ACHN (cell line): ENCODE results near the gene GNG8.

ENCODE experiments used
- DNase-seq: peaks from one replicate; pipeline ENCODE4 v3.0.0-alpha.2; 2015
- in situ Hi-C: cut with HindIII; loops from 2 replicates; pipeline ENCODE4 v1.10.0; 2017; ENCODE audit warnings: low sequenced_read_pairs, low pct_ligation_motif_present, low pct_unique_long_range_greater_than_20kb

The GNG8 gene

DNA sequence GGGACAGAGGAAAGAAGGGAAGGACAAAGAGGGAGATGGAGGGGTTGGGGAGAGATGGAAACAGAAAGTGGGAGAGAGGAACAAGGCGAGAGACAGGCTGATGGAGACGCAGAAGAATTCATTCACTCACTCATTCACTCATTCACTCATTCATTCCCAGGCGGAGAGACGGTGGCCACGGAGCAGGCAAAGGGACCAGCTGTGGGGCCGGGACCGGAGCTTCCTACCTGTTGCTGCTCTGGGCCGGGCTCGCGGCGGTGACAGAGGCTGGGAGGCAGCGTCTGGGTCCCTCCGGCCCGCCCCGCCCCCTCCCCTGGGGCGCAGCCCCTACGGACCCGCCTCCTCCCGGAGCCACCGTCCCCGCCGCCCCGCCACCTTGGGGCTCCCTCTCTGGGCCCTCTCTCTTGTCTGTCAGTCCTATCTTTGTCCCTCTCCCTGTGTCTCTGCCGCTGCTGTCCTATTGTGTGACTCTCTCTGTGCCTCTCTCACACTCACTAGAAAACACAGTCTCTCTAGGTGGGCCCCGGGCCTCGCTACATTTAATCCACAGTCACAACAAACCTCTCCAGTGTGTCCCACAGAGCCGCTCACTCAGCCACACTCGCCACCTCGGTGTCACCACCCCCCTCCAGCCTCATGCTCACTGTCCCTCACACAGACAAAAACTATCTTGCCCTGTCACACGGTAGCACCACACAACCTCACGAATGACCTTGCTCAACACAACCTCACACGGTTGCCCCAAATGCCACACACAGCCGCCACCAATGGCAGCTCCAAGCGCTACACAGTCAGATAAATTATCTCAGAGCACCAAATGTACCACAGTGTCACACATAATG lies at the start of gene GNG8:
TSS of gene GNG8 (minus strand) at position 283 of the 842 bp plus-strand sequence. CDS start 1,520 bp downstream, outside the sequence.
- in situ Hi-C loops, result no loop called here

DNA sequence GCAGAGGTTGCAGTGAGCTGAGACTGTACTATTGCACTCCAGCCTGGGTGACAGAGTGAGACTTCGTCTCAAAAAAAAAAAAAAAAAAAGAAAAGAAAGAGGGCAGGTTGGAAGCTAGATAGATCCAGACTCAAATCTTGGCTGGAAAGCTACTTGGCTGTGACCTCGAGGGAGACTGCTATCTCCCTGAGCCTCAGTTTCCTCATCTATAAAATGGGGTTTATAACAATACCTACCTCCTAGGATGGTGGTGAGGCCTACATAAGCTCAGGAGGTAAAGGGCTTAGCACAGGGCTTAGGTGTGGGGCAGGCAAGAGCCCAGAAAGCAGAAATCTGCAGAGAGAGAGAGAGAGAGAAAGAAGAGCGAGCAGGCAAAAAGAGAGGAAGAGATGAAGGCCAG lies 49.2 kb upstream of the GNG8 start:
- in situ Hi-C loops, result no loop called here
- DNase-seq, result no peak

More for the DNA sequence above, at the start of gene GNG8:
- no peak for DNase-seq

DNA sequence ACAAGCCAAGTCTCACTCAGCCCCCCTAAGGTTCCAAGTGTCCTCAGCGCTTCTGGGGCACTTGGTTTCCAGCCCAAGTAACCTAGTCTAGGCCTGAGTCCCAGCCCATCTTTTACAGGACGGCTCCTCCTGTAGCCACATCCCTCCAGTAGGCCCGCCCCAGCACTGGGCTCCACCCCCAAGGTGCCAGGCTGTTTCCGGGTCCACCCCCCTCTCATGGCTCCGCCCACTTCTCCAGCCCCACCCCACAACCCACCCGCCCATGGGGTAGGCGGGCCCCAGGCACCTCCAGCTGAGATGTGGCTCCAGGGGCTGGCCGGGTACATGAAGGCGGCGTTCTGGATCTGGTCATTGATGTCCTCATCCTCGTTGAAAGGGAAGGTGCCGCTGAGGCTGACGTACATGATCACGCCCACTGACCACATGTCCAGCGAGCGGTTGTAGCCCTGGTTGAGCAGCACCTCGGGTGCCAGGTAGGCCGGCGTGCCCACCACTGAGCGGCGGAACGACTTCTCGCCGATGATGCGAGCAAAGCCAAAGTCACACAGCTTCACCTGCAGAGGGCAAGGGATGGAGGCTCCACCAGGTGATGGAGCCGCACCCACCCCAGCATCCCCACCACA lies 42.2 kb upstream of the GNG8 start:
- peak; percentile 31 for DNase-seq
- in situ Hi-C loops, result no loop called here

DNA sequence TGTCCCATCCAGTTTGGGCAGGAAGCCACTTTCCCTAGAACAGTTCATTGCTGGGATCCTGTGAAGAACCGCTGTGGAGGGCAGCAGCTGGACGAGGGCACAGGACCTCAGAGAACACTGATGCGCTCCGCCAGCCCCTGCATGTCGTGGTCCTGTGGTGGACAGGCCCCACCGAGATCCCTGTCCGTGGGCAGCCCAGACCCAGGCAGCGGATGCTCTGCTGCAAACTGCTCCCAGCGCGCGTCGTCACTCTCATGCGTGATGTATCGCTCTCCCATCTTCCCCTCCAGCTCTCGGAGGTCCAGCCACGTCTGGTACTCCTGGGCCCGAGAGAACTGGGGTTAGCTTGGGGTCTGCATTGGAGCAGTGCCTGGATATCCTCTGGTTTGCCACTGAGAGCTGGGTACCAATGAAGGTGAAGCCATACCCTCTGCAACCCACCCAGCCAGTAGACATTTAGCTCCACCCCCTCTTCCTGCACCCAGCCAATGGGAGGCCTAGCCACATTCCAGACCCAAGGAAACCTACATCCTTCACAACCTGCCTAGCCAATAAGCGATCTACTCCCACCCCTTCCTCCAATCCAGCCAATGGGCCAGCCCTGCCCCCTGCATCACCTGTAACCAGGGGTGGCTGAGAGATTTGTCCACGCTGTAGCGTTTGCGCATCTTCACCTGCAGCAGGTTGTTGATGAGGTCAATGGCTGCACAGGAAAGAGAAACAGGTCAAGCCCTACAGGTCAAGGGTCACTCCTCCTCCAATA lies 38.6 kb upstream of the GNG8 start:
- in situ Hi-C loops, result no loop called here
- peak; percentile 24 for DNase-seq

DNA sequence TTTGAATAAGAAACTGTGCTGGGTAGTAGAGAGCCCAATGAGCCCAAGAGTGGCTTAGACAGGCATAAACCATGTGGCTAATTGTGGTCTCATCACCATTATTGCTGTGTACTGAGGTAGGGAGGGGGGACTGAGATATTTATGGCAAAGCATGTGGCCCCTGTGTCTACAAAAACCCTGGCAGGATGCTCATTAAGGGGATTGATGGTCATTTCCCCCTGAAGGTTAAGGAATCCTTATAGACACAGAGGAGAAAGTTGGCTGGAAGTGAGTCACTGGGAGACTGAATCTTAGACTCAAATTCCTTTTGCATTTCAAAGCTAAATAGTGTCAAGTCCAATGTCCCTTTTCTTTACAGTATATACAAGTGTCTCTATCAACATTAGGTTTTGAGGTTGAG lies 34.8 kb upstream of the GNG8 start:
- in situ Hi-C loops, result no loop called here
- DNase-seq, result no peak

DNA sequence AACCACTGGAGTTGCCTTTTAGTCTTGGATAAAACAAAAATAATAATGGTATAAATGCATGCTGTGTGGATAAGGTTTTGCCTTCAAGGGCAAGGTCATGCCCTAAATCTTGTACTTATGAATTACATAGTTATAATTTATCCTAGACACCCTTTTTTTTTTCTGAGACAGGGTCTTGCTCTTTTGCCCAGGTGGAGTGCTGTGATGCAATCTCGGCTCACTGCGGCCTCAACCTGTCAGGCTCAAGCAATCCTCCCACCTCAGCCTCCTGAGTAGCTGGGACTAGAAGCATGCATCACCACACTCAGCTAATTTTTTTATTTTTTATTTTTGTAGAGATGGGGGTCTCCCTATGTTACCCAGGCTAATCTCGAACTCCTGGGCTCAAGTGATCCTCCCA lies 32.7 kb upstream of the GNG8 start:
- no peak for DNase-seq
- in situ Hi-C loops, result no loop called here

DNA sequence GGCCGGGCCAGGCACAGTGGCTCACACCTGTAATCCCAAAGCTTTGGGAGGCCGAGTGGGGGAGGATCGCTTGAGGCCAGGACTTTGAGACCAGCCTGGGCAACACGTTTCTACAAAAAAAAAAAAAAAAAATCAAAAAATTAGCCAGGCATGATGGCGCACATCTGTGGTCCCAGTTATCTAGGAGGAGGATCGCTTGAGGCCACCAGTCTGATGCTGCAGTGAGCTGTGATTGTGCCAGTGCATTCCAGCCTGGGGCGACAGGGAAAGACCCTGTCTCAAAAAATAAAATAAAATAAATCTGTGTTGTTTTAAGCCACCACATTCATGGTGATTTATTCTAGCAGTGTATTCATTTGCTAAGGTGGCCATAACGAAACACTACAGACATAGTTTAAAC lies 29.1 kb upstream of the GNG8 start:
- no peak for DNase-seq
- in situ Hi-C loops, result no loop called here

DNA sequence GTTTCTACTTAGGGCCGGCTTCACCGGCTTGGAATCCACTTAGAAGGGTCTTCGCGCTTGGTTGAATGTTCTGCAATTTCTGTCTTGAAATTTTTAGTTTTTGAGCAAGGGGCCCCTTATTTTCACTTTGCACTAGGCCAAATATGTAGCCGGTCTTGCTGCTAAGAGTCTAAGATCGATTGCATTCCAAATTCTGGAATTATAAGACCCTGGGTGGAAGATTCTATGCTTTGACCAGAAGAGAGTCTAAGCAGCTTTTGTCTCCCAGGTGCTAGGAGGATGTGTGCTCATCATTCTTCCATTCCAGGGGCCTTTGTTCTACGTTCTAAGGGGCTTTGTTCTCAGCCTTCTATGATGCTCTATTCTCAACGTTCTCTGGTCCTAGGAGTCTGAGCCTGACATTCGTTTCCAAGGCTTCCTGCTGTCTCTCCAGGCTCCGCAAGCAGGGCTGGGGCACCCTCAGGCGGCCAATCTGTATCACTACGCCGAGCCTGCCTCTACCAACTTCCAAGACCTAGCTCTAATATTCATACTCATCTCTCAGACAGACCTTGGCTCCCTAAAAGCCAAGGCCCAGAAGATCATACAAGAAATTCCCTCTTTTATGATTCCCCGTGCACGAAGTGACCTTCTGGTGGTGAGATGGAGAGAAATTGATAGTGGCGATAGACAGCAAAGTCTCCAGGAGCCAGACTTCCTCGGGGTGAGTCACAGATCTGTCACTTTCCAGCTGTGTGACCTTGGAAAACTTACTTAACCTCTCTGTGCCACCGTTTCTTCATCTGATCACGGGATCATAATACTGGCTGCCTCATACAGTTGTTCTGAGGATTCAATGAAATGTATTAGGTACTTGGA lies 26.0 kb upstream of the GNG8 start:
- in situ Hi-C loops, result no loop called here

DNA sequence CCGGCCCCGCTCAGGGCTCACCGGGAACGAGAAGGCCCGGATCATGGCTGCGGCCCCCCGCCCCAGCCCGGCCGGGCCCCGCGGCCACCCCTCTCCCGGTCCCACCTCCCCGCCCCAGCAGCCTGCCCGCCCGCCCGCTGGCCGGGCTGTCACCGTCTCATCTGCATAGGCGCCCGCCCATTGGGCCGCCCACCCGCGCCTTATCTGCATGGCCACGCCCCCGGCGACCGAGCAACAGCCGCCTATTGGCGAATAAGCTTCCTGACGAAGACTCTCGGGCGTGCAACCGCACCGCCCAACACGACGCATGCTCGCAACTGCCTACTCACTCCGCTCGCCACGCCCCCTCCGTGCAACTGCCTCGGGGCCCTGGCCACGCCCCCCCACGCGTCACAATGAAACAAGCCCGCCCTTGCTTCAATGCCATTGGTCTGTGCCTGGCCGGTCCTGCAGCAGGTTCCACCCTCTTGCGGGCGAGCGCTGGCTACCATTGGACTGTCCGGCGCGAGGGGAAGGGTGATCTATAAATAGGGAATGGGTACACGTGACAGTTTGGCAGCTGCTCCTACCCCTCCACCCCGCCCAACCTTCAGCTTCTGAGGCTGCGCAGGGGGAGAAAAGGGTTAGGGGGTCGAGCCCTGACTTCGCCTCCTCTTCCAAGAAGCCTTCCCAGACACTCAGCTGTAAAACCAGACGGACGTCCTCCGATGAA lies 25.2 kb upstream of the GNG8 start, which contains the start of gene DACT3:
TSS of gene DACT3 (minus strand) at position 163 of the 712 bp plus-strand sequence. CDS start at position 45, 118 bp downstream.
- peak; percentile 98 for DNase-seq
- in situ Hi-C loops, result no loop called here

More for the DNA sequence above, 26.0 kb upstream of the GNG8 start:
- peak; percentile 84 for DNase-seq

DNA sequence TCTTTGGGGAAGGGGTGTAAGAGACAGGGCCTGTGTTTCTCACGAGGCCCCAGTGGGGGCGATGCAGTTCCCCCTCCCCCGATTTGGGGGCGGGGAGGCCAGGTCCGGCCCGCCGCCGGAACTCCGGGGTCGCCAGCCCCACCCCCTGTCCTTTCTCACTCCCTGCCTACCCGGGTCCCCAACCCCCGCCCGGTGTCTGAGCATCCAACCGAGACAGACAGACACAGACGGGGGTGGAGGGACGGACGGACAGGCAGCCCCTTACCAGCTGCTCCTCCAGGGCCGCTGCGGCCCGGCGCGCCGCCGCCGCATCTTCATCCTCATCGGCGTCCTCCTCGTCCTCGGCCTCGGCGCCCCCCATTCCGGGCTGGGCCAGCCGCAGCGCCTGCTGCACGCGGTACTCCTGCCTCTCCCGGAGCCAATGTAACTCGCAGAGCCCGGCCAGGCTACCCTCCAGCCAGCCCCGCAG lies 24.6 kb upstream of the GNG8 start:
- in situ Hi-C loops, result no loop called here
- no peak for DNase-seq

DNA sequence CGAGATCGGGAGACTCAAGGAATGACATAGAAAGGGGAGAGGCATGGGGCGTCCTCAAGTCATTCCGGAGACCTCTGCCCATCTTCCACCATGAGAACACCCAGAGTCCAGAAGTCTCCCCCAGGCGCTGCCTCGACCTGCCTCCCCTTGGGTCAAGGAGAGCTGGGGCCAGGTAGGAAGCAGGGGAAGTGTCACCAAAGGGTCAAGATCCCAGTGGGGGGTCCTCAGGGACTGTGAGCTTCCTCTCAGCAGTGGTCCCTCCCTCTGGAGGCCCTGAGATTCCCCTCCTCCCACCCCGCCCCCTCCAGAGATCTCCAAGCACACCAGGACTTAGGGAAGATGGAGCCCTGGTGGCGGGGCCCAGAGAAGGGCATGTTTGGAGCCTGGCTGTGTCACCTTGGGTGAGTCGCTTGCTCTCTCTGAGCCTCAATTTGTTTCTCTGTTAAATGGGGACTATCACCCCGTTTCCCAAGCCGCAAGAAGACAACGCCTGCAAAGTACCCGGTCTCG lies 24.1 kb upstream of the GNG8 start:
- in situ Hi-C loops, result no loop called here
- no peak for DNase-seq

DNA sequence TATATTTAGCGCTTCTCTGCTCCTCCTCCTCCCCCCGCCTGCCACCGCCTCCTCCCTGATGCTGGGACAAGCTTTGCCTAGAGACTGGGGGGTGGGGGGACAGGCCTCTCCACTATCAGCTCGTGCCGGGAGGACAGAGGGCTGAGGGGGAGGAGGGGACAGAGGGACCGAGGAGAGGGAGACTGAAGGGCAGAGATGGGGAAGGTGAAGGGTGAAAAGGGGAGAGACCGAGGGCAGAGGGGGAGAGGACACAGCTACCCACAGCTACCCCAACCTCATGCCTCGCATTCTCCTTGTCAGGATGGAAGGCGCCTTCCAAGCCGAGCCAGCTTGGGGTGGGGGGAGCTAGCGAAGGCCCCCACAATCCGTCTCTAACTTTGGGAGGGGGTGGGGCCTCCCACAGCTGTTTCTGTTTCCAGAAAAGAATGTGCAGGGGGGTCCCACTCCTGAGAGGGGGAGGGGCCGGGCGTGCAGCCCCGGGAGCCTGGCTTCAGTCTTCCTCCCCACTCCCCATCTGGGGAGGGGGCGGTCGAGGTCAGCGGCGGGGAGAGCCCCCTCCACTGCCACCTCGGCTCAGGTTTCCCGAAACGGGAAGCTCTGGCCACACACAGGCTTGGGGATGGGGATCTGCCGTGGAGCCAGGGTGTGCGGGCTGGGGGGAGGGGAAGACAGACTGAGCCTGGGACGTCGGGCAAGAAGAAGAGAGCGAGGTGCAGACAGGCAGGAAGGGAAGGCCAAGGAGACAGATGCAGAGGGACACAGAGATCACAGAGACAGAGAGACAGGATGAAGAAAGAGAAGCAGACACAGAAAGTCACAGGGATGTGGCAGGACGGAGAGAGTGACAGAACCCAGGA lies 23.4 kb upstream of the GNG8 start:
- DNase-seq, result no peak
- in situ Hi-C loops, result no loop called here

DNA sequence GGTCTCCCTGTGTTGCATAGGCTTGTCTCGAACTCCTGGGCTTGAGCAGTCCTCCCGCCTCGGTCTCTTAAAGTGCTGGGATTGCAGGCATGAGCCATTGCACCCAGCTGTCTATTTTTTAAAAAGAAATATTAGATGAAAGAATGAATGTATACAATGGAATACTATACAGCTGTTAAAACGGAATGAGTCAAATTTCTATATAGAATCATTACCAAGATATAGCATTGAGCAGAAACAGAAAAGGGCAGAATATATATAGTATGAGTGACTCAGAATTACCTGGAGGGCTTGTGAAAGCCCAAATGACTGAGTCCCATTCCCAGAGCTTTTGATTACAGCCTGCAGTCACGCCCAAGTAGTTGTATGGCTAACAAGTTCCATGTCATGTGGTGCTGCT lies 20.5 kb upstream of the GNG8 start:
- in situ Hi-C loops, result no loop called here
- DNase-seq, result no peak

DNA sequence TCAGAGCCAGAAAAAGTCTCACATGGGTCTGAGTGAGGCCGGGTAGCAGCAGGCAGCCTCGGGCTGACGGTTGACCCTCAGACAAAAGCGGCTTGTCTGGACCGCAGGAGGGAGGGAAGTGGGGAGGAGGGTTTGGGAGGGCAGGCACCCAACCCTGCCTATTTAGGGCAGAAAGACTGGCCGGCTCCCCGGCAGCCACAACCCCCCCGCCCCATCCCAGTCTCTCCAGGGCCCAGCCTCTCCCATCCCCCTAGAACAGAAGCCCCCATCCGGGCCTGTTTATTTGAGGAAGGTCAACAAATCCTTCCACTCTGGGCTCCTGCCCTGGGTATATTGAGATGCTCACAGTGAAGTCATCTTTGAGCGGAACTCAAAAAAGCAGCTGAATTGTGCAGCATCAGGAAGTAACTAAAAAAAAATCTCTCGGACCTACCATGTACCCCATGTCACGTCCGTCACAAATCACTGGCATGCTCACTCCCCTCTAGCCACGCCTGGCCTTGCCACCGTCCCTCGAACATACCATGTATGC lies 18.7 kb upstream of the GNG8 start:
- in situ Hi-C loops, result no loop called here
- no peak for DNase-seq

DNA sequence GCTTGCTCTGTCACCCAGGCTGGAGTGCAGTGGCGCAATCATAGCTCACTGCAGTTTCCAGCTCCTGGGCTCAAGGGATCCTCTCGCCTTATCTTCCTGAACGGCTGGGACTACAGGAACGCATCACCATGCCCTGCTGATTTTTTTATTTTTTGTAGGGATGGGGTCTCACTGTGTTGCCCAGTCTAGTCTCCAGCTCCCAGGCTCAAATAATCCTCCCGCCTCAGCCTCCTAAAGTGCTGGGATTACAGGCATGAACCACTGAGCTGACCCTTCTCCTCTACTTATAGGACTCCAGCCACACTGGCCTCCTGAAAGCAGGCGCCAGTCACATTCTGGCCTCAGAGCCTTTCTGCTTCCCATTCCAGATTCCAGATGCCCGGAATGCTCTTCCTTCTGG lies 14.4 kb upstream of the GNG8 start:
- DNase-seq, result no peak
- in situ Hi-C loops, result no loop called here
